ENCODE measurements around the gene FOXP3.

The FOXP3 gene

GRCh38 chrX:49232525-49232924 lies 32.0 kb downstream of the FOXP3 start:
- H3K4me3 ChIP-seq (replicated peaks; ENCODE audit: low read depth, low read length): no peak overlapping the region
- DNase-seq (ENCODE audit: extremely low read depth, low read depth): no peak
- TF ChIP-seq CTCF (IDR thresholded peaks at IDR 0.05; ENCODE audit: low read depth, low read length, missing control alignments): no peak

- DNase-seq (ENCODE audit: extremely low read depth, low read depth): no peak
- H3K4me3 ChIP-seq (replicated peaks; ENCODE audit: low read depth, low read length): no peak overlapping the region
- no peak for TF ChIP-seq CTCF (IDR thresholded peaks at IDR 0.05; ENCODE audit: low read depth, low read length, missing control alignments)
These were observed 33.0 kb downstream of the FOXP3 start for GRCh38 chrX:49231333-49232000.

- no peak overlapping the region for H3K4me3 ChIP-seq (replicated peaks; ENCODE audit: low read depth, low read length)
These were observed 33.8 kb downstream of the FOXP3 start for GRCh38 chrX:49230500-49231232.

GRCh38 chrX:49228185-49228584 lies 36.3 kb downstream of the FOXP3 start:
- DNase-seq (ENCODE audit: extremely low read depth, low read depth): no peak
- no peak for TF ChIP-seq CTCF (IDR thresholded peaks at IDR 0.05; ENCODE audit: low read depth, low read length, missing control alignments)
- no peak overlapping the region for H3K4me3 ChIP-seq (replicated peaks; ENCODE audit: low read depth, low read length)

More at GRCh38 chrX:49230500-49231232, 33.8 kb downstream of the FOXP3 start:
- TF ChIP-seq CTCF (IDR thresholded peaks at IDR 0.05; ENCODE audit: low read depth, low read length, missing control alignments): no peak
- no peak for DNase-seq (ENCODE audit: extremely low read depth, low read depth)

GRCh38 chrX:49227726-49228125 lies 36.8 kb downstream of the FOXP3 start:
- no peak for TF ChIP-seq CTCF (IDR thresholded peaks at IDR 0.05; ENCODE audit: low read depth, low read length, missing control alignments)
- no peak for DNase-seq (ENCODE audit: extremely low read depth, low read depth)
- no peak overlapping the region for H3K4me3 ChIP-seq (replicated peaks; ENCODE audit: low read depth, low read length)

- no peak for TF ChIP-seq CTCF (IDR thresholded peaks at IDR 0.05; ENCODE audit: low read depth, low read length, missing control alignments)
- H3K4me3 ChIP-seq (replicated peaks; ENCODE audit: low read depth, low read length): no peak overlapping the region
- no peak for DNase-seq (ENCODE audit: extremely low read depth, low read depth)
These were observed 37.6 kb downstream of the FOXP3 start for GRCh38 chrX:49226946-49227345.
